IMR-90 (cell line): ENCODE measurements around the gene RNF215.

ENCODE experiments used
- BHLHE40 ChIP-seq: fragments of 150-350 bp; IDR thresholded peaks from 2 replicates; pipeline ENCODE4 v1.6.1; 2016; ENCODE audit warnings: mild to moderate bottlenecking, low read depth, low read length
- CEBPB ChIP-seq: IDR thresholded peaks from 2 replicates; pipeline ENCODE4 v1.6.1; 2012; ENCODE audit warnings: low read depth, low read length, improper control_type of control experiment
- CHD1 ChIP-seq: IDR thresholded peaks from 2 replicates; pipeline ENCODE4 v1.6.1; 2012; ENCODE audit warnings: low read depth, low read length, improper control_type of control experiment
- MAZ ChIP-seq: IDR thresholded peaks from 2 replicates; pipeline ENCODE4 v1.6.1; 2012; ENCODE audit warnings: low read depth, mild to moderate bottlenecking, low read length, improper control_type of control experiment, moderate library complexity, borderline replicate concordance
- MXI1 ChIP-seq: IDR thresholded peaks from 2 replicates; pipeline ENCODE4 v1.6.1; 2012; ENCODE audit warnings: low read depth, mild to moderate bottlenecking, low read length, moderate library complexity, borderline replicate concordance
- NFE2L2 ChIP-seq: fragments of 150-350 bp; IDR thresholded peaks from 2 replicates; pipeline ENCODE4 v1.6.1; 2016; ENCODE audit warnings: low read depth, mild to moderate bottlenecking, low read length
- POLR2A ChIP-seq: IDR thresholded peaks from 2 replicates; pipeline ENCODE4 v1.6.1; 2012; ENCODE audit warnings: mild to moderate bottlenecking, low read depth, low read length
- RCOR1 ChIP-seq: IDR thresholded peaks from 2 replicates; pipeline ENCODE4 v1.6.1; 2012; ENCODE audit warnings: mild to moderate bottlenecking, low read length, improper control_type of control experiment; ENCODE audit not compliant: insufficient replicate concordance
- SMC3 ChIP-seq: fragments of 150-350 bp; IDR thresholded peaks from 2 replicates; pipeline ENCODE4 v1.6.1; 2016; ENCODE audit warnings: low read depth, mild to moderate bottlenecking, antibody characterized with exemption, low read length, moderate library complexity
- TF ChIP-seq, protein P1 (sequence below): conservative IDR thresholded peaks from 2 replicates; pipeline ENCODE4 v1.5.1; 2012; ENCODE audit warnings: mild to moderate bottlenecking, low read depth, low read length, improper control_type of control experiment

DNA sequence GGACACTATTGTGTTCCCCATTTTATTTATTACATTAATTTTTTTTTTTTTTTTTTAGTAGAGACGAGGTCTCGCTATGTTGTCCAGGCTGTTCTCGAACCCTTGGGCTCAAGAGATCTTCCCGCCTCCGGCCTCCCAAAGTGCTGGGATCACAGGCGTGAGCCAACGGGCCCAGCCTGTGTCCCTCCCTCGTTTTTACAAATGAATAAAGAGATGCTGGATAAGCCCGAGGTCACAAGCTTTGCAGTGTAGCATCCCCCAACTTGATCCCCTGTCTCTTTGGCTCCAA, 38.1 kb upstream of the RNF215 start:
- TF ChIP-seq, protein P1, sequence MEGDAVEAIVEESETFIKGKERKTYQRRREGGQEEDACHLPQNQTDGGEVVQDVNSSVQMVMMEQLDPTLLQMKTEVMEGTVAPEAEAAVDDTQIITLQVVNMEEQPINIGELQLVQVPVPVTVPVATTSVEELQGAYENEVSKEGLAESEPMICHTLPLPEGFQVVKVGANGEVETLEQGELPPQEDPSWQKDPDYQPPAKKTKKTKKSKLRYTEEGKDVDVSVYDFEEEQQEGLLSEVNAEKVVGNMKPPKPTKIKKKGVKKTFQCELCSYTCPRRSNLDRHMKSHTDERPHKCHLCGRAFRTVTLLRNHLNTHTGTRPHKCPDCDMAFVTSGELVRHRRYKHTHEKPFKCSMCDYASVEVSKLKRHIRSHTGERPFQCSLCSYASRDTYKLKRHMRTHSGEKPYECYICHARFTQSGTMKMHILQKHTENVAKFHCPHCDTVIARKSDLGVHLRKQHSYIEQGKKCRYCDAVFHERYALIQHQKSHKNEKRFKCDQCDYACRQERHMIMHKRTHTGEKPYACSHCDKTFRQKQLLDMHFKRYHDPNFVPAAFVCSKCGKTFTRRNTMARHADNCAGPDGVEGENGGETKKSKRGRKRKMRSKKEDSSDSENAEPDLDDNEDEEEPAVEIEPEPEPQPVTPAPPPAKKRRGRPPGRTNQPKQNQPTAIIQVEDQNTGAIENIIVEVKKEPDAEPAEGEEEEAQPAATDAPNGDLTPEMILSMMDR, result no peak
- TF ChIP-seq CEBPB (no peak), MXI1 (no peak), CHD1 (no peak), NFE2L2 (no peak), SMC3 (no peak), BHLHE40 (no peak), POLR2A (no peak), MAZ (no peak), RCOR1 (no peak)
